HEK293 (cell line): ENCODE data around the gene ELOVL7.

ENCODE experiments used
- CTCF ChIP-seq: fragments of 450-650 bp; formaldehyde crosslinking; IDR thresholded peaks from 2 replicates; pipeline ENCODE4 v1.5.1; 2016; ENCODE audit warnings: missing biosample characterization, missing genetic modification characterization
- YY1 ChIP-seq: fragments of 450-650 bp; formaldehyde crosslinking; IDR thresholded peaks from 2 replicates; pipeline ENCODE4 v1.5.1; 2018; ENCODE audit warnings: missing biosample characterization, missing genetic modification characterization
- ZBTB20 ChIP-seq: fragments of 450-650 bp; formaldehyde crosslinking; IDR thresholded peaks from 2 replicates; pipeline ENCODE4 v1.5.1; 2016; ENCODE audit warnings: missing biosample characterization, missing genetic modification characterization
- ZBTB7A ChIP-seq: fragments of 450-650 bp; formaldehyde crosslinking; IDR thresholded peaks from 2 replicates; pipeline ENCODE4 v1.5.1; 2016; ENCODE audit warnings: low read depth, missing biosample characterization, missing genetic modification characterization
- ZNF112 ChIP-seq: fragments of 450-650 bp; formaldehyde crosslinking; IDR thresholded peaks from 2 replicates; pipeline ENCODE4 v1.5.0; 2017; ENCODE audit warnings: missing biosample characterization, missing genetic modification characterization
- ZNF560 ChIP-seq: fragments of 450-650 bp; formaldehyde crosslinking; IDR thresholded peaks from 2 replicates; pipeline ENCODE4 v1.5.1; 2017; ENCODE audit warnings: missing biosample characterization, missing genetic modification characterization, borderline replicate concordance
- ZNF629 ChIP-seq: fragments of 450-650 bp; formaldehyde crosslinking; IDR thresholded peaks from 2 replicates; pipeline ENCODE4 v1.5.1; 2017; ENCODE audit warnings: missing biosample characterization, missing genetic modification characterization
- ZNF777 ChIP-seq: fragments of 450-650 bp; formaldehyde crosslinking; IDR thresholded peaks from 2 replicates; pipeline ENCODE4 v1.5.1; 2017; ENCODE audit warnings: missing biosample characterization, missing genetic modification characterization, borderline replicate concordance
- ZSCAN30 ChIP-seq: fragments of 450-650 bp; IDR thresholded peaks from 2 replicates; pipeline ENCODE4 v1.5.1; 2018; ENCODE audit warnings: missing biosample characterization, mild to moderate bottlenecking, missing genetic modification characterization, moderate library complexity

- TF ChIP-seq ZNF777 (tag by site-specific recombination) (no peak), ZBTB20 (tag by site-specific recombination) (no peak), ZBTB7A (tag by site-specific recombination) (no peak), ZNF560 (no peak), CTCF (tag by site-specific recombination) (no peak), YY1 (no peak), ZNF112 (no peak), ZNF629 (no peak), ZSCAN30 (tag by site-specific recombination) (no peak)
Measured at GRCh38 chr5:60893521-60893920, 49.5 kb upstream of the ELOVL7 start.
